ENCODE results near the gene SOX12. TPM values are rescaled to one million over a fixed set of nuclear protein-coding genes. Genes with fewer than 3 reads are reported as not detected.

SOX12 gene
- 10 to 100 TPM; 16.5 to 24.1 (median 20.6) TPM for polyA plus RNA-seq (ENCODE audit: insufficient read length in 10 of 10)
- long read RNA-seq, donor 1, full-length matches to known transcripts, result 59 of 59 reads
- long read RNA-seq, donor 1, partial matches to known transcripts, result 0 of 59 reads
- long read RNA-seq, donor 1, other reads (novel, unspliced or antisense), result 0 of 59 reads
- long read RNA-seq, donor 2, full-length matches to known transcripts, result 37 of 37 reads
- long read RNA-seq, donor 2, partial matches to known transcripts, result 0 of 37 reads
- long read RNA-seq, donor 2, other reads (novel, unspliced or antisense), result 0 of 37 reads
- long read RNA-seq, donor 3, result 0 reads
- long read RNA-seq, donor 4, full-length matches to known transcripts, result 53 of 53 reads
- long read RNA-seq, donor 4, partial matches to known transcripts, result 0 of 53 reads
- long read RNA-seq, donor 4, other reads (novel, unspliced or antisense), result 0 of 53 reads
- long read RNA-seq, donor 5, full-length matches to known transcripts, result 65 of 65 reads
- long read RNA-seq, donor 5, partial matches to known transcripts, result 0 of 65 reads
- long read RNA-seq, donor 5, other reads (novel, unspliced or antisense), result 0 of 65 reads
- long read RNA-seq, donor 6, full-length matches to known transcripts, result 94 of 94 reads
- long read RNA-seq, donor 6, partial matches to known transcripts, result 0 of 94 reads
- long read RNA-seq, donor 6, other reads (novel, unspliced or antisense), result 0 of 94 reads
- long read RNA-seq, donor 7, full-length matches to known transcripts, result 42 of 42 reads
- long read RNA-seq, donor 7, partial matches to known transcripts, result 0 of 42 reads
- long read RNA-seq, donor 7, other reads (novel, unspliced or antisense), result 0 of 42 reads
- long read RNA-seq, donor 8, full-length matches to known transcripts, result 50 of 50 reads
- long read RNA-seq, donor 8, partial matches to known transcripts, result 0 of 50 reads
- long read RNA-seq, donor 8, other reads (novel, unspliced or antisense), result 0 of 50 reads
- long read RNA-seq, donor 9, full-length matches to known transcripts, result 12 of 12 reads
- long read RNA-seq, donor 9, partial matches to known transcripts, result 0 of 12 reads
- long read RNA-seq, donor 9, other reads (novel, unspliced or antisense), result 0 of 12 reads

DNA sequence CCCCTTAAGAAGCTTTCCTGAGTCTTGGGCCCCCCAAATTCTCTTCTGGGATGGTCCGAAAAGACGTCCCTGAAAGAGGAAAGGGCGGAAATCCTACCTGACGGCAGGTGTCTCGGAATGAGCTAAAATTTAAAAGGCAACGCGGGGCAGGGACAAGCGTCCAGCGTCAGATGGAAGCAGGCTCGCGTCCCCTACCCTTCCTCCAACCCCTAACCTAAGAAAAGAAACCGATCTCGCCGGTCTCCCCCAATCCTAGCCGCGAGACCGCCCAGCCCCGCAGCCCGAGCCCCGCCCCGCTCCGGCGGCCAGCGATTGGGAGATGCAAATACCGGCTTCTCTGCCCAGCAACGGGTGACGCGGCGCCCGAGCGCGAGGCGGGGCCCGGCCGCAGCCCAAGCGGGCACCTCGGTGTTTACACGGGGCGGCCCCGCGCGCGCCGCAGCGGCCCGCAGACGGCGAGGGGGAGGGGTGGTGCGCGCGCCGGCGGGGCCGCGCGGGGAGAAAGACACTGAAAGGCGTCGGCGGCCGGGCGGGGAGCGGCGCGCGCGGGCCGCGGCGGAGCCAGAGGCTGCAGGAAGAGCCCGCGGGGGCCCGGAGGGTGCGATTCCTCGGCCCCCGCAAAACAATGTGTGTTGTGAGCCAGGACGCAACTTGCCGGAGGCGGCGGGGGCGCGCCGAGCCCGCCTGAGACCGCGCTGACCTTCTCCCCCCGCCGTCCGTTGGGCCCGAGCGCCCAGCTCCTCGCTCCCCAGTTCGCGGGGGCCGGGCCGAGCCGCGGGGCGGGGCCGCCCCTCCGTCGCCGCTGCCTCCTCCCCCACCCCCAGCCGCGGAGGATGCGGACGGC lies at the start of gene SOX12:
Gene SOX12 (plus strand): TSS at position 508 of the 844 bp plus-strand sequence. CDS start 373 bp downstream, outside the sequence.
- DNase-seq, result peak; percentile 95 to 98 (median 96)

DNA sequence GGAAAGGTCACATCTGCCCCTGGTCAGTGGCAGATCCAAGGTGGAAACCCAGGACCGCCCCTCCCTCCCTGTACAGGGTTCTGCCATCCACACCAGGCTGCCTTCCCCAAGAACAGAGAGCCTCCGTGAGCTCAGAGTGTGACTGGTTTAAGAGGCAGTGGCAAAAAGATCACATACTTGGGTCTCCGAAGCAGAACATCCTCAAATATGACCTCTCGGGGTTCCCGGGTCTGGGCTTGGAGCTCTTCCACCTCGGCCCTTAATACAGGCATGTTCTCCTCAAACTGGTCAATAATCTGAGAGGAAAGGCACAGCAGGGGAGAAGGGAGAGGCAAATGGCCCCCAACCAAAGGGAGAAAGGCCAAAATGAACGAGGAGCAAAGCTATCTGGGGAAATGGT lies 49.6 kb upstream of the SOX12 start:
- DNase-seq, result no peak

DNA sequence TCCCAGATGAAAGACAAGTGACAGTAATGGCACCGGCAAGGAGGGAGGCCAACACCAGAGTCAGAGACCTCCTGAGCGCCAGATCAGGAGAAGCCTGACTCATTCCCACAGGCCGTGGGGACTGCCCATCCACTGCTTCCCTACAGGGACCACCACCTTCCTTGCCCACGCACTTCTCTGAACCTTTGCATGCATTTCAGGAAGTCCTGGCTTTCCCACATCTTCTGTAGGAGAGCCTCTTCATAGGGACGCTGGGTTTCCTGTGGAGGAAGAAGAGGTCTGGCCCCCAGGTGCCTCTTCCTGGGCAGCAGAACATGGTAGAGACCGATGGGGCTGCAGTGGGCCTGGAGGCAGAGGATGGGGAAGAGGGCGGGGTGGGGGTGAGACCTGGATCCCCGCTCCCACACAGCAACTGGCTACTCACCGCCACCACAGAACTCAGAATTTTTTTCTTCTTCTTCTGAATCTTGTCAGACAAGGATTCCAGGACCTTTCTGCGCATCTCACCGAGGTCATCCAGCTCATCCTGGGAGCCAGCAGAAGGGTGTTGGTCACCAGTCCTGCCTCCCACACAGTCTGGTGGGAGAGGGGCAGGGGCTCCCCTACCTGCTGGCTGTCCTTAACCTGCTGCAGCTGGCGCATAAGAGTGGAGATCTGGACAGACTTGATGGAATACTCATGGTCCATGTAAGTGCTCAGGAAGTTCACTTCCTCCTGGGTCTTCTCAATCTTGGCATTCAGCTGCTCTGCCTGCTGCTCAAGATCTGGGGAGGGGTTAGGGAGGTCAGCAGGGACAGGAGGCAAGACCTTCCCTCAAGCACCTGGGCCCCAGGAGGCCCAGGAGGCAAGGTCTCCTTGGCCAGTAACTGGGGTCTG lies 48.5 kb upstream of the SOX12 start:
- no peak for DNase-seq

DNA sequence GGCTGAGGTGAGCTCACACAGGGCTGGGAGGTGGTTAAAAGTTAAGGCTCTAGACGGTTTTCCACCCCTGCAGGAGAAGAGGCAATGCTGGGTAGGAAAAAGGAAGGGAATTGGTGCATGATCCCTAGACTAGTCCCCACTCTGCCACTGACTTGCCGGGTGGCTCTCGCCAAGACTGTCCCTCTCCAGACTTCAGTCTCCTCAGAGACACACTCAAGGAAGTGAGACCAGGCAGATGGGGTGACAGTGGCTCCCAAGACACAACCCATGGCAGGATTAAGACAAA lies 47.9 kb upstream of the SOX12 start:
- DNase-seq, result no peak

DNA sequence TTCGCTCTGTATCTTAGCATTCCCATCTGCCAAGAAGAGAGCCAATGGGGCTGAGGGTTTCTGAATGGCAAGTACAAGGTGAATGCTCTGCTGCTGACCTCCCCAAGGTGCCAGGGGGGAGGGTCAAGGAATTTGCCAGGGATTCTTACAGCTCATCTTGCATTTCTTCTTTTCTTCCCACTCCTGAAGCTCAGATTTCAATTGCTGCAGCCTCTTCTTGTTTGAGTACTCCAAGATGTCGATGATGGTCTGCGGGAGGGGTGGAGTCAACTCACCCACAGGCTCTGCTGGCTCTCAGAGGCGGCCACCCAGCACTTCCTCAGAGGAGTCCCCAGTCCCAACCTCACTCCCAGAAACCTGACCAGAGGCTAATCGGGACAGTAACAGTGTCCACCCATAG lies 47.2 kb upstream of the SOX12 start:
- DNase-seq, result no peak

DNA sequence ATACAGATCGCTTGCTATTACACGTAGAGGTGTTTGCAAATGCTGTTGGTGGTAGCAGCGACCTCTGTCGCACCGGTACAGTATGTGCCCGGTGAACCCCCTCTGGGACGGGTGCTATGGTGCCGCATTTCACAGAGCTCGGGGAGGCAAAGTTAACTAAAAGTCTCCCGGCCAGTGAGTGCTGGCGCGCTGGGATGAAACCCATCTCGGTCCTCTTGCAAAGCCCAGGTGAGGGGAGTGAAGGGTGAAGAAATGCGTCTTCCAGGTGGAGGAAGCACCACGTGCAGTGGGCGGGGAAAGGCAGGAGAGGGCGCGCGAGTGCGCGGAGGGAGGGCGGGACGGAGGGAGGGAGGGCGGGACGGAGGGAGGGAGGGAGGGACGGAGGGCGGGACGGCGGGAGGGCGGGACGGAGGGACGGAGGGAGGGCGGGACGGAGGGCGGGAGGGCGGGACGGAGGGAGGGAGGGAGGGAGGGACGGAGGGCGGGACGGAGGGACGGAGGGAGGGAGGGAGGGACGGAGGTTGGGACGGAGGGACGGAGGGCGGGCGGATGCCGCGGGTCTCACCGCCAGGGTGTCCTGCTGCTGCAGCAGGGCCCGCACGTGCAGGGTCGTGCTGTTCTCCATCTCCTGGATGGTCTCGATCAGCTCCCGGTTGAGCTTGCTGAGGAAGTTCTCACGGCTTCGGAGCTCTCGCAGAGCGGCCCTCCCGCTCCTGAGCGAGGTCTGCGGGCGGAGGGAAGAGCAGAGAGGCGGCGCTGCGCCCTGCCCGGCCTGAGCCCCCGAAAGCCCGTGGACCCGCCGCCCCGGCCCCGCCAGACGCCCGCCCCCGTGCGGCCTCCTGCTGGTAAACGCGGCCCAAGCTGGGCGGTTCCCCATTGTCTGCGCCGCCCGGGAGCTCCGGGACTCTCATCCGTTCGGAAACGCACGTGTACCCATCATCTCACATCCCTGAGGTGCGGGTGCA lies 46.5 kb upstream of the SOX12 start:
- peak in 2 of 3 donors; percentile 37 to 82 for DNase-seq

DNA sequence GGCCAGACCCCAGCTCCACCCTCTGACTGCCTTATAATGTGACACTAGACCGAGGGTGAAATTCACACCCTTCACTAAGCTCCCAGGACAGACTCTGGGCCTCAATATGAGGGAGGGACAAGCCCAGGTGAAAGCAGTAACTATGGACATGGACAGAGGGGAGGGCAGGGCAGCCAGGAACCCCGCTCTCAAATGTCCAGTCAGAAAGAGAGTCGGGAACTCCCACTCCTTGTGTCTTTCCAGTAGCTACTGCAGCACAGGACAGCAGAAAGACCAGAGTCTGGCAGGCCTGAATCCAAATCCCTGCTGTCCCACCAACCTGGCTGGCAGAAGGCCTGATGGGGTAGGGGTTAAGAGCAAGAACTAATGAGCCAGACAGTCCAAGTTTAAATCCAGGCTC lies 41.2 kb upstream of the SOX12 start:
- DNase-seq, result no peak

DNA sequence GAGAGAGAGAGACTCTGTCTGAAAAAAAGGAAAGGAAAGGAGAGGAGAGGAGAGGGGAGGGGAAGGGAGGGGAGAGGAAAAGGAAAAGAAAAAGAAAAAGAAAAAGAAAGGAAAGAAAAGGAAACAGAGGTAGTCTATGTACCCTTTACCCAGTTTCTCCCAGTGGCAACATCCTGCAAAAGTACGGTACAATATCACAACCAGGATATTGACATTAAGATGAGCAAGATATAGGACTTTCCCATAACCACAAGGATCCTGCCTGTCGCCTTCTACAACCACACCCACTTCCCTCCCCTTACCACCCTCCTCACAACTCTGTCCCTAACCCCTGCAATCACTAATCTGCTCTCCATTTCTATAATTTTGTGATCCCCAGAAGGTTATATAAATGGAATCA lies 38.8 kb upstream of the SOX12 start:
- no peak for DNase-seq

DNA sequence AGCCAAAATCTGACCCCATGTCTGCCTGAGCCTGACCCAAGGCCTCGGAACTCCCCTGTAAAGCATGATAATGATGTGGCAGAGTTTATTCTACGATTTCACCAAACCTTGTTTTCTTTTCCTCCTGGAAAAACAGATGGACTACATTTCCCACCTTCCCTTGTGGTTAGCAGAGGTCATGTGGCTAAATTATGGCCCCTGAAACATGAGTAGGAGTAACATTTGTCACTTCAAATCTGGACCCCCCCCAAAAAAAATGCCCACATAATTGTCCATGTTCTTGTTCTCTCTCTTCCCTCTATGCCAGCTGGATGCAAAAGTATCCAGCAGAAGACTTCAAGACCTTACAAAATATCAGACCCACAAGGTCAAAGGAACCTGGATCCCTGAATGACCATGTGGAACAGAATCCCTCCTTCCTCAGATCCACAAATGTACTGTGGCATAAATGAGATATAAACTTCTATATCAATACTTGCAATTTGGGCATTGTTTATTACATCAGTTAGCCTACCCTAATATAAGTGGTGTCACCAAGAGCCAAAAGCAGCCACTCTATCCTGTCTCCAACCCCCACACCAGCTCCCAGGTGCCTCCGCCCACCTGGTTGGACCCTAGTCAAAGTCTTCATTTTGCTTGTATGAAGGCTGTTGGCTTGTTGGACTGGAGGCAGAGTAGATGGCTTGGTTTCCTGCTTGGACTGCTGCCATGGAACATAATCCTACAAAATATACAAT lies 36.2 kb upstream of the SOX12 start:
- no peak for DNase-seq

DNA sequence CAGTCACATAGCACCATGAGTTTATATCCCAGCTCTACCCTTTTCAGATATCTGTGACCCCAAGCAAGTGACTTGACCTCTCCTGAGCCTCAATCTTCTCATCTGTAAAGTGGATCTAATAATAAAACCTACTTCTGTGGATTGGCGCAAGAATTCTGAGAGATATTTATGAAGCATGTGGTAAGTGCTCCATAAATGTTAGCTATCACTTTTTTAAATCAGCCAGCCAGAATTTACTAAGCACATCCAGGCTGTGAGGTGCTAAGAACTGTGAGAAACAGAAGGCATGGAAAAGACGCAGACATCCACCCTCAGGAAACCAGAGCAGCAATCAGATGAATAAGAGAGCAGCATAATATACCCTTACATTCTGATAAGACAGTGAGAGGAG lies 35.7 kb upstream of the SOX12 start:
- DNase-seq, result no peak

DNA sequence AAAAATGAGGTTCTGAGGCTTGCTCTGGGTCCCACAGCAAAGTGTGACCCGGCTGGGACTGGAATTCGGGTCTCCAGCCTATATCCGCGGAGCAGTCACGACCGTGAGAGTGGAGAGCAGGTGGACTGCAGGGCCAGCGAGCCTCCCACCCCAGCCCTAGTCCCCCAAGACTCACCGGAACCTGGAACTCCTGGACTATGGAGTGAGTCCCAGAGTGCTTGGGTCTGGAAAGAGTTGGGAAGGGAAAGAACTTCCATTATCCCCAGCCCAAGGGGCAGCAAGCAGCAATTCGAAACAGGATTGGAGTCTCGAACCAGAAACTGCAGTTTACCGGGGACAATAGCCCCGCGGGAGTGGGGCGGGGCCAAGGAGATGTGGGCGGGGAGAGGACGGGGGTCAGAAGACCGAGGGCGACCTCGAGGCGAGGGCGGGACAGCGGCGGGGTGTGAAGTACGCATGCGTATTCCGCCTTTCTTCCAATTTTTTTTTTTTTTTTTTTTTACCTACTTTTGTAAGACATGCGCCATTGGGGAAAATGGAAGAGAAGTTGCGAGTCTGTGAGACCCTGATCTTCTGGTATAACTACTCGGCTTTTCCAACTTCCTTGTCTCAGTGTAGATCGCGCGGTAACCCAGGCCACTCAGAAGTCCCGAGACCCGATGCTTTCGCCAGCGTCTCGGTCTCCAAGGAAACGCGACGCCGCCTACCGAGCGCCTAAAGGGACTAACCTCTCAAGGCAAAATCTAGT lies 35.1 kb upstream of the SOX12 start, which contains the start of gene C20orf96:
Gene C20orf96 (minus strand): TSS at position 667 of the 748 bp plus-strand sequence. CDS start 140 bp downstream, at position 527.
- DNase-seq, result peak; percentile 93 to 97 (median 94)

DNA sequence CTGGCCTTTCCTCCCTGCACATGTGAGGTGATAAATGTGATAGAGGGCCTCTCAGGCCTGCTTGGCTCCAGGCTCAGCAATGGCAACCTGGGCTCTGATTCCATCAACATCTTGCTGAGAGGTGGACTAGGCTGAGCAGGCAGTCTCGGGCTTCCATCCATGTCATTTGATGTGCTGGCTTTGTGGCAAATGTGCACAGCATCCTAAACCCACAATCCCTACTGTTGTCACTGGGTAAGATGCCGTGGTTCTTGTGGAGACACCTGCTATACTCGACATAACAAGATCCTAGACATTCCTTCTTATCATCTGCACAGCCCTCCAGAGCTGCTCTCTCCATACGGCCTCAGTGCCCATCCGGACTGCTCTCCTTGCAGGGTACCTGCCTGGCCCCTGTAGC lies 30.8 kb upstream of the SOX12 start:
- no peak for DNase-seq

DNA sequence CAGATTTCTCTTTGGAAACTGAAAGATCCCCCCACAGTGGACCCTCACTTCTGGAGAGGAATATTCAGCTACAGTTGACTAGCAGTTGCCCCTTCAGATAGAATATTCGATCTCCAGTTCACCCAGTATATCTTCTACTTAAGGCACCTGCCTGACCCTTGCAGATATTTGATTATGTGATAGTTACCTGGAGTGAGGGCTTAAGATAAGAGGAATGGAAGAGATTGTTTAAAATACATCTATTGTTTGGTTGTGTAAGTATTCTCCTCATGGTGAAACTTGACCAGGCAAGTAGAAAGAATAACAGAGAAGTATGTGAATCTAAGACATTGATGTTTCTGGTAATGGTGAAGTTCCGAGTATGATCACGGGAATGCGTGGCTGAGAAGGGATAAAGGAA lies 29.5 kb upstream of the SOX12 start:
- no peak for DNase-seq

DNA sequence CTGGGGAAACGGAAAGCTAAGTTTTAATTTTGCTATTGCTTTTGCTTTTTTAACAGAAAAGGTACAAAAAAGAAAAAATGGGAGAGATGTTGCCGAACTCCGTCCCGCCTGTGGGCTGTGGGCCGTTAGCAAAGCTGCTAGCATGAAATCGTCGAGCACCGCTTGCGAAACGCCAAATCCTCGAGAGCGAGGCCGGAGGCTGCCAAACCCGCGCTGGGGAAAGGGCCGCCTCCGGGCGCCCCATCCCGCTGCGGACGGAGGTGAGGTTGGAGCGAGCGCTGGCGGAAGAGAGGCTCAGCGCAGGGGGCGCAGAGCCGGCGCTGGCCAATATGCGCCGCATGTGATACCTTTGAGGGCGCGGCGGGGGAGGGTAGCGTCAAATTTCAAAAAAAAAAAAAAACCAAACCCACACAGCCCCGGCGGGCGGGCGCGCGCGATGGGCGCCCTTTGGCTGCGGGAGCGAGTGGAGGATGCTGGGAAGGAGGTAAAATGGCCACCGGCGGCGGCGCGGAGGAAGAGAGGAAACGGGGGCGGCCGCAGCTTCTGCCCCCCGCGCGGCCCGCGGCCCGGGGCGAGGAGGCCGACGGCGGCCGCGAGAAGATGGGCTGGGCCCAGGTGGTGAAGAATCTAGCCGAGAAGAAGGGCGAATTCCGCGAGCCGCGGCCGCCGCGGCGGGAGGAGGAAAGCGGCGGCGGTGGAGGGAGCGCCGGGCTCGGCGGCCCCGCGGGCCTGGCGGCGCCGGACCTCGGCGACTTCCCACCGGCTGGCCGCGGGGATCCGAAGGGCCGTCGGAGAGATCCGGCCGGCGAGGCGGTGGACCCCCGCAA lies 28.0 kb upstream of the SOX12 start, which contains the start of gene ZCCHC3:
Gene ZCCHC3 (plus strand): TSS at position 473 of the 827 bp plus-strand sequence. CDS start 17 bp downstream, at position 490.
- DNase-seq, result peak; percentile 92 to 96 (median 93)

DNA sequence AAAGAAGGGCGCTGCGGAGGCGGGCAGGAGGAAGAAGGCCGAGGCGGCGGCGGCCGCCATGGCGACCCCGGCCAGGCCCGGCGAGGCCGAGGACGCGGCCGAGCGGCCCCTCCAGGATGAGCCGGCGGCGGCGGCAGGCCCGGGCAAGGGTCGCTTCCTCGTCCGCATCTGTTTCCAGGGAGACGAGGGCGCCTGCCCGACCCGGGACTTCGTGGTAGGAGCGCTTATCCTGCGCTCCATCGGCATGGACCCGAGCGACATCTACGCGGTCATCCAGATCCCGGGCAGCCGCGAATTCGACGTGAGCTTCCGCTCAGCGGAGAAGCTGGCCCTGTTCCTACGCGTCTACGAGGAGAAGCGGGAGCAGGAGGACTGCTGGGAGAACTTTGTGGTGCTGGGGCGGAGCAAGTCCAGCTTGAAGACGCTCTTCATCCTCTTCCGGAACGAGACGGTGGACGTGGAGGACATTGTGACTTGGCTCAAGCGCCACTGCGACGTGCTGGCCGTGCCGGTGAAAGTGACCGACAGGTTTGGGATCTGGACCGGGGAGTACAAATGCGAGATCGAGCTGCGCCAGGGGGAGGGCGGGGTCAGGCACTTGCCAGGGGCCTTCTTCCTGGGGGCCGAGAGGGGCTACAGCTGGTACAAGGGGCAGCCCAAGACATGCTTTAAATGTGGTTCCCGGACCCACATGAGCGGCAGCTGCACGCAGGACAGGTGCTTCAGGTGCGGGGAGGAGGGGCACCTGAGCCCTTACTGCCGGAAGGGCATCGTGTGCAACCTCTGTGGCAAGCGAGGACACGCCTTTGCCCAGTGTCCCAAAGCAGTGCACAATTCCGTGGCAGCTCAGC lies 27.2 kb upstream of the SOX12 start:
- DNase-seq, result peak in 2 of 3 donors; percentile 74 to 88
